ENCODE measurements around the gene RBM26.

The RBM26 gene

GRCh38 chr13:79447741-79448140, 41.7 kb upstream of the RBM26 start:
- TF ChIP-seq CTCF (IDR thresholded peaks at IDR 0.05; ENCODE audit: low read depth, low read length, missing control alignments), result no peak
- H3K4me3 ChIP-seq (replicated peaks; ENCODE audit: low read depth, low read length), result no peak overlapping the region
- no peak for DNase-seq (ENCODE audit: extremely low read depth, low read depth)

GRCh38 chr13:79447141-79447540, 41.1 kb upstream of the RBM26 start:
- TF ChIP-seq CTCF (IDR thresholded peaks at IDR 0.05; ENCODE audit: low read depth, low read length, missing control alignments), result no peak
- DNase-seq (ENCODE audit: extremely low read depth, low read depth), result no peak

GRCh38 chr13:79445968-79446645, 40.1 kb upstream of the RBM26 start:
- no peak for DNase-seq (ENCODE audit: extremely low read depth, low read depth)
- TF ChIP-seq CTCF (IDR thresholded peaks at IDR 0.05; ENCODE audit: low read depth, low read length, missing control alignments), result no peak
- H3K4me3 ChIP-seq (replicated peaks; ENCODE audit: low read depth, low read length), result no peak overlapping the region

More at GRCh38 chr13:79447141-79447540, 41.1 kb upstream of the RBM26 start:
- H3K4me3 ChIP-seq (replicated peaks; ENCODE audit: low read depth, low read length), result no peak overlapping the region

GRCh38 chr13:79442706-79443105, 36.7 kb upstream of the RBM26 start:
- no peak overlapping the region for H3K4me3 ChIP-seq (replicated peaks; ENCODE audit: low read depth, low read length)
- no peak for DNase-seq (ENCODE audit: extremely low read depth, low read depth)
- TF ChIP-seq CTCF (IDR thresholded peaks at IDR 0.05; ENCODE audit: low read depth, low read length, missing control alignments), result no peak

GRCh38 chr13:79442221-79442620, 36.2 kb upstream of the RBM26 start:
- no peak for TF ChIP-seq CTCF (IDR thresholded peaks at IDR 0.05; ENCODE audit: low read depth, low read length, missing control alignments)
- DNase-seq (ENCODE audit: extremely low read depth, low read depth), result no peak

GRCh38 chr13:79440958-79441528, 35.0 kb upstream of the RBM26 start:
- TF ChIP-seq CTCF (IDR thresholded peaks at IDR 0.05; ENCODE audit: low read depth, low read length, missing control alignments), result no peak
- no peak overlapping the region for H3K4me3 ChIP-seq (replicated peaks; ENCODE audit: low read depth, low read length)
- DNase-seq (ENCODE audit: extremely low read depth, low read depth), result no peak

More at GRCh38 chr13:79442221-79442620, 36.2 kb upstream of the RBM26 start:
- H3K4me3 ChIP-seq (replicated peaks; ENCODE audit: low read depth, low read length), result no peak overlapping the region

All from HFF-Myc (cell line).